ENCODE data around the gene NUMBL.

The NUMBL gene

GRCh38 chr19:40619333-40620160 is 70.9 kb downstream of the NUMBL start:
- no peaks in the 10 kb centered on the region for H3K27me3 ChIP-seq (replicated peaks in 2 of 5; ENCODE audit: control insufficient read depth in 4 of 5, insufficient read depth in 5 of 5, low read length in 4 of 5)
- H3K4me1 ChIP-seq (ENCODE audit: control extremely low read depth in 1 of 4, control insufficient read depth in 4 of 4, insufficient read depth in 4 of 4, low read length in 3 of 4), result peaks cover 0 to 7% (median 4%) of the 10 kb centered on the region in 4 experiments
- no peak for DNase-seq
- WGBS (ENCODE audit: insufficient coverage), result 89% methylated on average over 11 of the region's 11 CpGs
- H3K9me3 ChIP-seq (ENCODE audit: control extremely low read depth in 1 of 5, control insufficient read depth in 4 of 5, insufficient read depth in 2 of 5, low read depth in 1 of 5, low read length in 4 of 5), result no peaks in the 10 kb centered on the region
- no peak overlapping the region for H3K27ac ChIP-seq (ENCODE audit: insufficient read depth in 1 of 2, low read depth in 1 of 2, low read length in 2 of 2, poor library complexity in 1 of 2, severe bottlenecking in 2 of 2)
- POLR2A ChIA-PET, result interaction anchor here (0.7 kb wide), 1 partner anchor 49 kb away, joined by 4 read pairs; no protein-coding TSS in a partner anchor
- CTCF ChIA-PET, result interaction anchor here (0.7 to 6.5 kb wide), 4 partner anchors 14 to 90 kb away, joined by 3 to 42 read pairs (median 7); no protein-coding TSS in a partner anchor
- H3K36me3 ChIP-seq (ENCODE audit: control insufficient read depth in 4 of 4, insufficient read depth in 4 of 4, low read length in 3 of 4), result peaks cover 0 to 51% (median 19%) of the 10 kb centered on the region in 4 experiments
- H3K4me3 ChIP-seq (ENCODE audit: control insufficient read depth in 1 of 7, extremely low read depth in 1 of 7, insufficient read depth in 4 of 7, low read depth in 2 of 7, low read length in 6 of 7), result no peak overlapping the region

GRCh38 chr19:40617961-40618360 is 72.5 kb downstream of the NUMBL start:
- no peak for DNase-seq
- POLR2A ChIA-PET, result no interaction called here
- Histone ChIP-seq H3K36me3 (ENCODE audit: control insufficient read depth in 4 of 4, insufficient read depth in 4 of 4, low read length in 3 of 4) (peaks cover 0 to 40% (median 16%) of the 10 kb centered on the region in 4 experiments), H3K9me3 (ENCODE audit: control extremely low read depth in 1 of 5, control insufficient read depth in 4 of 5, insufficient read depth in 2 of 5, low read depth in 1 of 5, low read length in 4 of 5) (no peaks in the 10 kb centered on the region), H3K27ac (ENCODE audit: insufficient read depth in 1 of 2, low read depth in 1 of 2, low read length in 2 of 2, poor library complexity in 1 of 2, severe bottlenecking in 2 of 2) (no peak overlapping the region), H3K4me3 (ENCODE audit: control insufficient read depth in 1 of 7, extremely low read depth in 1 of 7, insufficient read depth in 4 of 7, low read depth in 2 of 7, low read length in 6 of 7) (no peak overlapping the region), H3K27me3 (replicated peaks in 2 of 5; ENCODE audit: control insufficient read depth in 4 of 5, insufficient read depth in 5 of 5, low read length in 4 of 5) (no peaks in the 10 kb centered on the region), H3K4me1 (ENCODE audit: control extremely low read depth in 1 of 4, control insufficient read depth in 4 of 4, insufficient read depth in 4 of 4, low read length in 3 of 4) (peaks cover 0 to 18% (median 13%) of the 10 kb centered on the region in 4 experiments)
- CTCF ChIA-PET, result interaction anchor here (2.4 kb wide), 1 partner anchor 17 kb away, joined by 10 read pairs; no protein-coding TSS in a partner anchor
- WGBS (ENCODE audit: insufficient coverage), result no CpG with 5 or more reads among the region's 4 CpGs

GRCh38 chr19:40616941-40617340 is 73.5 kb downstream of the NUMBL start:
- no peaks in the 10 kb centered on the region for H3K27me3 ChIP-seq (replicated peaks in 2 of 5; ENCODE audit: control insufficient read depth in 4 of 5, insufficient read depth in 5 of 5, low read length in 4 of 5)
- ChIA-PET CTCF (interaction anchor here (2.4 kb wide), 1 partner anchor 18 kb away, joined by 10 read pairs; no protein-coding TSS in a partner anchor), POLR2A (interaction anchor here (0.6 kb wide), 1 partner anchor 27 kb away, joined by 3 read pairs; no protein-coding TSS in a partner anchor)
- H3K4me1 ChIP-seq (ENCODE audit: control extremely low read depth in 1 of 4, control insufficient read depth in 4 of 4, insufficient read depth in 4 of 4, low read length in 3 of 4), result peaks cover 0 to 20% (median 14%) of the 10 kb centered on the region in 4 experiments
- H3K4me3 ChIP-seq (ENCODE audit: control insufficient read depth in 1 of 7, extremely low read depth in 1 of 7, insufficient read depth in 4 of 7, low read depth in 2 of 7, low read length in 6 of 7), result no peak overlapping the region
- 99% methylated on average over 15 of the region's 17 CpGs for WGBS (ENCODE audit: insufficient coverage)
- no peak for DNase-seq
- H3K36me3 ChIP-seq (ENCODE audit: control insufficient read depth in 4 of 4, insufficient read depth in 4 of 4, low read length in 3 of 4), result peaks cover 0 to 31% (median 13%) of the 10 kb centered on the region in 4 experiments
- no peaks in the 10 kb centered on the region for H3K9me3 ChIP-seq (ENCODE audit: control extremely low read depth in 1 of 5, control insufficient read depth in 4 of 5, insufficient read depth in 2 of 5, low read depth in 1 of 5, low read length in 4 of 5)
- H3K27ac ChIP-seq (ENCODE audit: insufficient read depth in 1 of 2, low read depth in 1 of 2, low read length in 2 of 2, poor library complexity in 1 of 2, severe bottlenecking in 2 of 2), result no peak overlapping the region

- ChIA-PET POLR2A (interaction anchor here (0.6 kb wide), 1 partner anchor 27 kb away, joined by 3 read pairs; no protein-coding TSS in a partner anchor), CTCF (interaction anchor here (0.6 to 1.4 kb wide), 2 partner anchors 15 to 19 kb away, joined by 3 to 4 read pairs; no protein-coding TSS in a partner anchor)
- Histone ChIP-seq H3K4me1 (ENCODE audit: control extremely low read depth in 1 of 4, control insufficient read depth in 4 of 4, insufficient read depth in 4 of 4, low read length in 3 of 4) (peaks cover 0 to 26% (median 14%) of the 10 kb centered on the region in 4 experiments), H3K9me3 (ENCODE audit: control extremely low read depth in 1 of 5, control insufficient read depth in 4 of 5, insufficient read depth in 2 of 5, low read depth in 1 of 5, low read length in 4 of 5) (no peaks in the 10 kb centered on the region), H3K27ac (ENCODE audit: insufficient read depth in 1 of 2, low read depth in 1 of 2, low read length in 2 of 2, poor library complexity in 1 of 2, severe bottlenecking in 2 of 2) (no peak overlapping the region), H3K36me3 (ENCODE audit: control insufficient read depth in 4 of 4, insufficient read depth in 4 of 4, low read length in 3 of 4) (peaks cover 0 to 25% (median 11%) of the 10 kb centered on the region in 4 experiments), H3K4me3 (ENCODE audit: control insufficient read depth in 1 of 7, extremely low read depth in 1 of 7, insufficient read depth in 4 of 7, low read depth in 2 of 7, low read length in 6 of 7) (no peak overlapping the region), H3K27me3 (replicated peaks in 2 of 5; ENCODE audit: control insufficient read depth in 4 of 5, insufficient read depth in 5 of 5, low read length in 4 of 5) (no peaks in the 10 kb centered on the region)
- WGBS (ENCODE audit: insufficient coverage), result no CpG with 5 or more reads among the region's 5 CpGs
- no peak for DNase-seq
Observed at GRCh38 chr19:40616178-40616577, 74.3 kb downstream of the NUMBL start.
